A549 (cell line): ENCODE data around the gene IL22RA2. TPM values are rescaled to one million over a fixed set of nuclear protein-coding genes. Genes with fewer than 3 reads are reported as not detected.
A peak's percentile ranks its signal among the peaks of the same experiment; 100 is the strongest.

Experiments
- ATAC-seq, 2 experiments: fragments of 200-7000 bp in 1 of 2; fragments of >200 bp in 1 of 2; cut with Nextera tagmentation in 1 of 2; cut with Tn5 transposase in 1 of 2; 3 replicates each; pipeline versions ENCODE4 v1.8.0 to v1.9.1; 2018 to 2020; ENCODE audit warnings: mild to moderate bottlenecking in 1 of 2, moderate library complexity in 1 of 2
- CTCF ChIA-PET: fragments of 300-600 bp; sonication (Branson Sonifier 250); formaldehyde crosslinking; extraction: SDS; loops from one replicate; lab custom pipeline; 2021; ENCODE audit warnings: antibody characterized with exemption, inconsistent platforms; lab: Yijun Ruan, JAX
- POLR2A ChIA-PET: fragments of 350-600 bp; formaldehyde crosslinking; extraction: SDS; loops from one replicate; lab custom pipeline; 2021; ENCODE audit warnings: antibody characterized with exemption, inconsistent platforms; lab: Yijun Ruan, JAX
- DNase-seq, 2 experiments: peaks; one replicate each; pipeline versions ENCODE4 v3.0.0 to v3.0.0-alpha.2; 2011 to 2016; ENCODE audit warnings: low read depth in 1 of 2, low spot score in 1 of 2
- FAIRE-seq: peaks from 2 replicates; lab custom pipeline; 2011; peaks lifted over from hg19 to GRCh38; lab: Jason Lieb, UNC
- H3K27ac ChIP-seq, 2 experiments: fragments of >200 bp; sonication (Bioruptor Twin); formaldehyde crosslinking; 3 replicates each; pipeline ENCODE4 v1.5.1; 2016 to 2017
- H3K4me1 ChIP-seq: fragments of >200 bp; sonication (Bioruptor Twin); formaldehyde crosslinking; 3 replicates; pipeline ENCODE4 v1.6.1; 2016
- H3K4me2 ChIP-seq: fragments of >200 bp; sonication (Bioruptor Twin); formaldehyde crosslinking; 3 replicates; pipeline ENCODE4 v1.6.1; 2016
- H3K4me3 ChIP-seq: fragments of >200 bp; sonication (Bioruptor Twin); formaldehyde crosslinking; 3 replicates; pipeline ENCODE4 v1.5.1; 2016
- H3K9me3 ChIP-seq: fragments of >200 bp; sonication (Bioruptor Twin); formaldehyde crosslinking; 3 replicates; pipeline ENCODE4 v1.6.1; 2016
- ATOH8 ChIP-seq: fragments of 250-450 bp; sonication (Bioruptor Pico); IDR thresholded peaks from 2 replicates; pipeline ENCODE4 v1.5.0; 2020; ENCODE audit warnings: low read depth, mild to moderate bottlenecking, moderate library complexity
- BHLHE40 ChIP-seq: IDR thresholded peaks from 2 replicates; pipeline ENCODE4 v1.6.1; 2012; ENCODE audit warnings: low read depth, low read length, inconsistent platforms
- CBX2 ChIP-seq: fragments of 200-600 bp; sonication (generic); IDR thresholded peaks from 2 replicates; pipeline ENCODE4 v1.6.1; 2016; ENCODE audit warnings: low read depth, mild to moderate bottlenecking, borderline replicate concordance
- CEBPB ChIP-seq, 2 experiments: fragments of >200 bp in 1 of 2; sonication (Bioruptor Twin) in 1 of 2; formaldehyde crosslinking in 1 of 2; IDR thresholded peaks; 2 replicates each; pipeline ENCODE4 v1.6.1; 2012 to 2016
- E2F6 ChIP-seq: IDR thresholded peaks from 2 replicates; pipeline ENCODE4 v1.6.1; 2012; ENCODE audit warnings: low read depth, borderline replicate concordance
- EHF ChIP-seq: fragments of 250-450 bp; sonication (Bioruptor Pico); IDR thresholded peaks from 2 replicates; pipeline ENCODE4 v1.5.0; 2020; ENCODE audit warnings: mild to moderate bottlenecking
- ESRRA ChIP-seq: fragments of 150-350 bp; IDR thresholded peaks from 2 replicates; pipeline ENCODE4 v1.6.1; 2014; ENCODE audit warnings: mild to moderate bottlenecking, low read length, borderline replicate concordance
- HDAC2 ChIP-seq: fragments of 200-600 bp; sonication (generic); IDR thresholded peaks from 2 replicates; pipeline ENCODE4 v1.6.1; 2016
- HES2 ChIP-seq: fragments of >200 bp; sonication (Bioruptor Twin); formaldehyde crosslinking; IDR thresholded peaks from 2 replicates; pipeline ENCODE4 v1.6.1; 2016
- HEYL ChIP-seq: fragments of 250-450 bp; sonication (Bioruptor Pico); IDR thresholded peaks from 2 replicates; pipeline ENCODE4 v1.8.0; 2021; ENCODE audit warnings: mild to moderate bottlenecking, moderate library complexity
- HMGXB4 ChIP-seq: fragments of 250-450 bp; sonication (Bioruptor Pico); IDR thresholded peaks from 2 replicates; pipeline ENCODE4 v1.5.0; 2021; ENCODE audit warnings: mild to moderate bottlenecking, moderate library complexity, borderline replicate concordance
- HOXB13 ChIP-seq: fragments of 250-450 bp; sonication (Bioruptor Pico); IDR thresholded peaks from 2 replicates; pipeline ENCODE4 v1.5.0; 2020; ENCODE audit warnings: low read depth, mild to moderate bottlenecking, moderate library complexity
- JUN ChIP-seq, 2 experiments: fragments of >200 bp; sonication (Bioruptor Twin); formaldehyde crosslinking; IDR thresholded peaks; 2 replicates in 1 of 2; 3 replicates in 1 of 2; pipeline ENCODE4 v1.6.1; 2016 to 2017
- KDM5A ChIP-seq: fragments of 200-600 bp; sonication (generic); IDR thresholded peaks from 2 replicates; pipeline ENCODE4 v1.6.1; 2016; ENCODE audit warnings: antibody characterized with exemption, mild to moderate bottlenecking
- MAFK ChIP-seq: fragments of 450-650 bp; IDR thresholded peaks from 2 replicates; pipeline ENCODE4 v1.6.1; 2014; ENCODE audit not compliant: partially characterized antibody
- RAD21 ChIP-seq, 2 experiments: fragments of >200 bp in 1 of 2; sonication (Bioruptor Twin) in 1 of 2; formaldehyde crosslinking in 1 of 2; IDR thresholded peaks in 1 of 2; conservative IDR thresholded peaks in 1 of 2; 2 replicates in 1 of 2; 3 replicates in 1 of 2; pipeline ENCODE4 v1.6.1; 2012 to 2018; ENCODE audit warnings: inconsistent platforms in 1 of 2
- RARB ChIP-seq: fragments of 250-450 bp; sonication (Bioruptor Pico); IDR thresholded peaks from 2 replicates; pipeline ENCODE4 v1.8.0; 2021; ENCODE audit warnings: mild to moderate bottlenecking, moderate library complexity
- RCOR1 ChIP-seq: fragments of 150-350 bp; IDR thresholded peaks from 2 replicates; pipeline ENCODE4 v1.6.1; 2014; ENCODE audit warnings: antibody characterized with exemption, low read length, low read depth
- RNF2 ChIP-seq: fragments of 200-600 bp; sonication (generic); IDR thresholded peaks from 2 replicates; pipeline ENCODE4 v1.6.1; 2016; ENCODE audit warnings: low read depth, mild to moderate bottlenecking, antibody characterized with exemption, moderate library complexity, borderline replicate concordance
- SMC3 ChIP-seq: fragments of >200 bp; sonication (Bioruptor Twin); formaldehyde crosslinking; IDR thresholded peaks from 3 replicates; pipeline ENCODE4 v1.6.1; 2018; ENCODE audit warnings: inconsistent platforms
- TP53 ChIP-seq: fragments of 250-450 bp; sonication (Bioruptor Pico); IDR thresholded peaks from 2 replicates; pipeline ENCODE4 v1.5.0; 2021; ENCODE audit warnings: mild to moderate bottlenecking, moderate library complexity
- USF2 ChIP-seq: fragments of 450-650 bp; IDR thresholded peaks from 2 replicates; pipeline ENCODE4 v1.6.1; 2014; ENCODE audit warnings: antibody characterized with exemption
- ZC3H11A ChIP-seq: fragments of 450-650 bp; IDR thresholded peaks from 2 replicates; pipeline ENCODE4 v1.6.1; 2014; ENCODE audit warnings: antibody characterized with exemption, mild to moderate bottlenecking
- ZSCAN20 ChIP-seq: fragments of 250-450 bp; sonication (Bioruptor Pico); IDR thresholded peaks from 2 replicates; pipeline ENCODE4 v1.8.0; 2022; ENCODE audit warnings: mild to moderate bottlenecking, moderate library complexity
- WGBS: methylation state at CpG from one replicate; pipeline ENCODE4 v1.1.6; 2017; ENCODE audit errors: missing lambda C conversion rate; 5-methylcytosine and 5-hydroxymethylcytosine counted together
- polyA plus RNA-seq, 4 experiments: library from polyadenylated mRNA; depleted of rRNA in 3 of 4; stranded (reverse); fragments of >200 nt; fragmentation: RNase III in 1 of 4; extraction: RNeasy Plus Mini Kit Qiagen cat#74134 plus additional on column Dnase treatment in 1 of 4; gene quantifications; 2 replicates in 3 of 4; 3 replicates in 1 of 4; pipeline ENCODE4 v1.2.3, GENCODE V29; 2011 to 2017
- TF ChIP-seq, protein P1 (sequence below): fragments of >200 bp; sonication (Bioruptor Twin); formaldehyde crosslinking; IDR thresholded peaks from 3 replicates; pipeline ENCODE4 v1.5.1; 2016

Gene IL22RA2
- polyA plus RNA-seq, 2 of the 4 experiments (the other 2 are of a cell fraction): not detected

DNA sequence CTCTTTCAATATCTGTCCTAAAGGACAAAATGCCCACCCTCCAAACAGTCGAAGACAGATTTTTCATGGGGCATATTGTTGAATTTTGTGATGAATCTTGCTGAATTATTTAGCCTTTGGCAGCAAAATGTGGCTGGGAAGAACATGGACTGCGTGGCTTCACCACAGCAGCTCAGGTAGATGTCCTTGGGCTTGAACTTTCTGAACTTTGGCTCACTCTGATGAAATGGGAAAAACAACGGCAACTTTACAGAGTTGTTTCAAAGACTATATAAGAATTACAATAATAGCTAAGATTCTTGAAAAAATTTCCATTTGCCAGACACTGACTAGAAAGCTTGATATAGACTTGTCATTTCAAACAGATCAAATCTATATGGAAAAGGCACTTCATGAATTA, 75.9 kb downstream of the IL22RA2 start:
- H3K4me1 ChIP-seq: peaks cover 5% of the 10 kb centered on the region; the same call in 1 of the 3 replicates
- FAIRE-seq: no peak
- ChIA-PET POLR2A (no interaction called here), CTCF (interaction anchor here (0.7 to 4.9 kb wide), 3 partner anchors 68 to 544 kb away, joined by 3 to 36 read pairs (median 4); no protein-coding TSS in a partner anchor)
- WGBS: 57% methylated on average over 3 of the region's 3 CpGs
- no peak overlapping the region for H3K4me2 ChIP-seq
- no peak for TF ChIP-seq HMGXB4 (CRISPR knock-in tag)
- TF ChIP-seq CBX2: no peak
- TF ChIP-seq SMC3: no peak
- TF ChIP-seq, protein P1, sequence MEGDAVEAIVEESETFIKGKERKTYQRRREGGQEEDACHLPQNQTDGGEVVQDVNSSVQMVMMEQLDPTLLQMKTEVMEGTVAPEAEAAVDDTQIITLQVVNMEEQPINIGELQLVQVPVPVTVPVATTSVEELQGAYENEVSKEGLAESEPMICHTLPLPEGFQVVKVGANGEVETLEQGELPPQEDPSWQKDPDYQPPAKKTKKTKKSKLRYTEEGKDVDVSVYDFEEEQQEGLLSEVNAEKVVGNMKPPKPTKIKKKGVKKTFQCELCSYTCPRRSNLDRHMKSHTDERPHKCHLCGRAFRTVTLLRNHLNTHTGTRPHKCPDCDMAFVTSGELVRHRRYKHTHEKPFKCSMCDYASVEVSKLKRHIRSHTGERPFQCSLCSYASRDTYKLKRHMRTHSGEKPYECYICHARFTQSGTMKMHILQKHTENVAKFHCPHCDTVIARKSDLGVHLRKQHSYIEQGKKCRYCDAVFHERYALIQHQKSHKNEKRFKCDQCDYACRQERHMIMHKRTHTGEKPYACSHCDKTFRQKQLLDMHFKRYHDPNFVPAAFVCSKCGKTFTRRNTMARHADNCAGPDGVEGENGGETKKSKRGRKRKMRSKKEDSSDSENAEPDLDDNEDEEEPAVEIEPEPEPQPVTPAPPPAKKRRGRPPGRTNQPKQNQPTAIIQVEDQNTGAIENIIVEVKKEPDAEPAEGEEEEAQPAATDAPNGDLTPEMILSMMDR: no peak
- no peak for TF ChIP-seq ZSCAN20 (CRISPR knock-in tag)
- TF ChIP-seq RNF2: no peak
- no peak for TF ChIP-seq ATOH8 (CRISPR knock-in tag)
- no peak for TF ChIP-seq BHLHE40
- no peak for TF ChIP-seq CEBPB (IDR thresholded peaks at IDR 0.05)
- no peak for TF ChIP-seq HEYL (CRISPR knock-in tag)
- TF ChIP-seq E2F6: no peak
- TF ChIP-seq KDM5A: no peak
- no peak for TF ChIP-seq HDAC2
- no peak for TF ChIP-seq HES2
- H3K4me3 ChIP-seq: no peak overlapping the region
- no peak for ATAC-seq
- H3K27ac ChIP-seq: no peak overlapping the region
- no peak for DNase-seq
- no peaks in the 10 kb centered on the region for H3K9me3 ChIP-seq

DNA sequence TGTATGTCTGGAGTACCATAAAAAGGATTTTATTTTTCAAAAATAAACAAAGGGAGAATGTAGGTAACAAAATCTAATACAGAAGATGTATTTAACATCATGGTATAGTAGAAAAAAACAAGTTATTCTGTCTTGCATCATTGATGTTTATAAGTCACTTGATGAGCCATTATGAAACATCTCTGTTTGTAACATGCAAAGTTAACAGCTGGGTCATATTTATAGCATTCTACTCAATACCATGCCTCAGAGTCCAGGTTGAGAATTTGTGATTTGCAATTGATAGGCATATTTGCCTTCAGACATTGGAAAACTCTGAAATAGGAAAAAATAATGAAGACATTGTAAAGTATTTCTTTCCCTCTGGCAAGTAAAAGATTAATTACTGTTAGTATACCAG, 76.4 kb downstream of the IL22RA2 start:
- no peak overlapping the region for H3K27ac ChIP-seq
- DNase-seq: no peak
- no peak overlapping the region for H3K4me2 ChIP-seq
- peaks cover 5% of the 10 kb centered on the region; the same call in 1 of the 3 replicates for H3K4me1 ChIP-seq
- ChIA-PET CTCF (interaction anchor here (1.1 to 4.9 kb wide), 2 partner anchors 68 to 545 kb away, joined by 3 to 36 read pairs; no protein-coding TSS in a partner anchor), POLR2A (no interaction called here)
- H3K9me3 ChIP-seq: no peaks in the 10 kb centered on the region
- FAIRE-seq: no peak
- TF ChIP-seq EHF (CRISPR knock-in tag): no peak
- no peak for ATAC-seq
- no peak overlapping the region for H3K4me3 ChIP-seq

- Histone ChIP-seq H3K4me3 (no peak overlapping the region), H3K4me1 (peaks cover 5% of the 10 kb centered on the region; the same call in 1 of the 3 replicates), H3K9me3 (no peaks in the 10 kb centered on the region), H3K4me2 (no peak overlapping the region), H3K27ac (peak overlapping the region; percentile 20 to 35; a peak in 2 of 6 replicates)
- ChIA-PET CTCF (interaction anchor here (0.6 to 4.9 kb wide), 9 partner anchors 17 to 907 kb away, joined by 3 to 36 read pairs (median 4); no protein-coding TSS in a partner anchor), POLR2A (no interaction called here)
- FAIRE-seq: no peak
- DNase-seq: no peak
- no peak for ATAC-seq
- TF ChIP-seq ESRRA (no peak), TP53 (CRISPR knock-in tag) (no peak), HOXB13 (CRISPR knock-in tag) (no peak), ZC3H11A (no peak), E2F6 (no peak), RCOR1 (no peak), JUN (IDR thresholded peaks at IDR 0.05) (no peak), MAFK (no peak), USF2 (no peak), RAD21 (conservative IDR thresholded peaks at IDR 0.05 in 1 of 2, IDR thresholded peaks at IDR 0.05 in 1 of 2) (no peak), KDM5A (no peak), RARB (CRISPR knock-in tag) (no peak)
Measured at GRCh38 chr6:137095651-137096238, 77.7 kb downstream of the IL22RA2 start.
